HCT116 (cell line): ENCODE measurements around the gene TCP1. TPM values are rescaled to one million over a fixed set of nuclear protein-coding genes. Genes with fewer than 3 reads are reported as not detected.

Experiments used
- ATAC-seq: fragments of 200-7000 bp; cut with Tn5 transposase; 2 replicates; pipeline ENCODE4 v1.9.1; 2020; ENCODE audit warnings: mild to moderate bottlenecking, moderate library complexity
- BruUV-seq: library from RNA; stranded (reverse); fragments of 400-500 nt; replicated peaks from 2 replicates; lab custom pipeline; 2021; lab: Mats Ljungman, UMichigan
- CTCF ChIA-PET: fragments of 300-600 bp; sonication (Branson Sonifier 250); formaldehyde crosslinking; loops from one replicate; lab custom pipeline; 2021; ENCODE audit warnings: antibody characterized with exemption; lab: Charles Lee
- POLR2A ChIA-PET: fragments of 300-600, 350-600 bp; sonication (Branson Sonifier 250); formaldehyde crosslinking; loops from one replicate; lab custom pipeline; 2021; ENCODE audit warnings: antibody characterized with exemption; lab: Charles Lee
- RAD21 ChIA-PET, 2 experiments: fragments of 300-600 bp; sonication (Branson Sonifier 250); formaldehyde crosslinking; loops; one replicate each; lab custom pipeline; 2023; ENCODE audit warnings: low total read pairs in 2 of 2; ENCODE audit not compliant: uncharacterized antibody in 2 of 2, unreplicated experiment in 2 of 2, low non-redundant PET in 1 of 2; lab: Charles Lee
- DNase-seq: peaks from one replicate; pipeline ENCODE4 v3.0.0-alpha.2; 2010; ENCODE audit warnings: low read depth, low spot score
- H2AFZ ChIP-seq: fragments of 200-600 bp; shearing (Covaris generic), sonication (generic); 2 replicates; pipeline ENCODE4 v1.6.1; 2017; ENCODE audit warnings: low read depth, mixed run types, mixed read lengths, antibody characterized with exemption, low read length; ENCODE audit not compliant: poor library complexity, severe bottlenecking
- H3K27ac ChIP-seq: 2 replicates; pipeline ENCODE4 v1.5.1; 2012; ENCODE audit warnings: low read depth, low read length
- H3K27me3 ChIP-seq: fragments of 200-600 bp; sonication (generic); 2 replicates; pipeline ENCODE4 v1.6.1; 2016; ENCODE audit warnings: mixed run types, low read length, mixed read lengths; ENCODE audit not compliant: insufficient read depth
- H3K36me3 ChIP-seq, 2 experiments: fragments of 200-500 bp in 1 of 2; fragments of 200-600 bp in 1 of 2; sonication (Bioruptor generic) in 1 of 2; sonication (generic) in 1 of 2; 2 replicates each; pipeline versions ENCODE4 v1.5.1 to v1.6.1; 2014 to 2016; ENCODE audit warnings: low read length in 2 of 2, inconsistent platforms in 1 of 2, mixed read lengths in 1 of 2, mixed run types in 1 of 2; ENCODE audit not compliant: insufficient read depth in 2 of 2, control insufficient read depth in 1 of 2
- H3K4me1 ChIP-seq, 2 experiments: fragments of 200-600 bp in 1 of 2; sonication (generic) in 1 of 2; 2 replicates each; pipeline versions ENCODE4 v1.5.1 to v1.6.1; 2012 to 2017; ENCODE audit warnings: low read length in 2 of 2, inconsistent platforms in 1 of 2, mild to moderate bottlenecking in 1 of 2, mixed read lengths in 1 of 2, mixed run types in 1 of 2, moderate library complexity in 1 of 2; ENCODE audit not compliant: insufficient read depth in 2 of 2, control insufficient read depth in 1 of 2
- H3K4me2 ChIP-seq: fragments of 200-600 bp; sonication (generic); 2 replicates; pipeline ENCODE4 v1.6.1; 2017; ENCODE audit warnings: mixed run types, low read length, mixed read lengths
- H3K4me3 ChIP-seq, 2 experiments: fragments of 200-600 bp in 1 of 2; sonication (generic) in 1 of 2; replicated peaks in 1 of 2; 2 replicates each; pipeline ENCODE4 v1.5.1; 2011 to 2016; ENCODE audit warnings: low read length in 2 of 2, control low read depth in 1 of 2, low read depth in 1 of 2, mild to moderate bottlenecking in 1 of 2, mixed read lengths in 1 of 2, mixed run types in 1 of 2
- H3K79me2 ChIP-seq: fragments of 200-600 bp; sonication (generic); 2 replicates; pipeline ENCODE4 v1.6.1; 2017; ENCODE audit warnings: mild to moderate bottlenecking, mixed run types, low read length, moderate library complexity, mixed read lengths; ENCODE audit not compliant: insufficient read depth
- H3K9ac ChIP-seq: fragments of 200-600 bp; sonication (generic); 2 replicates; pipeline ENCODE4 v1.6.1; 2016; ENCODE audit warnings: low read length, mixed read lengths
- H3K9me2 ChIP-seq: fragments of 200-600 bp; sonication (generic), shearing (Covaris generic); 2 replicates; pipeline ENCODE4 v1.6.1; 2017; ENCODE audit warnings: mixed run types, mild to moderate bottlenecking, moderate library complexity; ENCODE audit not compliant: insufficient read depth
- H3K9me3 ChIP-seq, 2 experiments: fragments of 200-500 bp in 1 of 2; fragments of 200-600 bp in 1 of 2; sonication (Bioruptor generic) in 1 of 2; sonication (generic) in 1 of 2; 2 replicates each; pipeline ENCODE4 v1.6.1; 2014 to 2017; ENCODE audit warnings: low read length in 2 of 2, mixed read lengths in 2 of 2, inconsistent platforms in 1 of 2, low read depth in 1 of 2, mild to moderate bottlenecking in 1 of 2, mixed run types in 1 of 2, moderate library complexity in 1 of 2; ENCODE audit not compliant: control insufficient read depth in 1 of 2, insufficient read depth in 1 of 2
- H4K20me1 ChIP-seq: fragments of 200-600 bp; sonication (generic), shearing (Covaris generic); 2 replicates; pipeline ENCODE4 v1.6.1; 2017; ENCODE audit warnings: mixed run types, mild to moderate bottlenecking, moderate library complexity; ENCODE audit not compliant: insufficient read depth
- CEBPB ChIP-seq: IDR thresholded peaks from 2 replicates; pipeline ENCODE4 v1.6.1; 2012; ENCODE audit warnings: low read depth
- ELF1 ChIP-seq: IDR thresholded peaks from 2 replicates; pipeline ENCODE4 v1.6.1; 2012; ENCODE audit warnings: low read depth, borderline replicate concordance
- JUND ChIP-seq: IDR thresholded peaks from 2 replicates; pipeline ENCODE4 v1.6.1; 2012
- POLR2AphosphoS5 ChIP-seq: IDR thresholded peaks from 2 replicates; pipeline ENCODE4 v1.6.1; 2011; ENCODE audit warnings: mild to moderate bottlenecking, low read depth, low read length, moderate library complexity
- RAD21 ChIP-seq: IDR thresholded peaks from 2 replicates; pipeline ENCODE4 v1.6.1; 2012; ENCODE audit warnings: low read depth, mild to moderate bottlenecking
- SP1 ChIP-seq: IDR thresholded peaks from 2 replicates; pipeline ENCODE4 v1.6.1; 2012; ENCODE audit warnings: low read depth
- SRF ChIP-seq: IDR thresholded peaks from 2 replicates; pipeline ENCODE4 v1.6.1; 2012; ENCODE audit warnings: low read depth
- ZNF274 ChIP-seq: fragments of 200-500 bp; sonication (Bioruptor generic); IDR thresholded peaks from 2 replicates; pipeline ENCODE4 v1.6.1; 2014; ENCODE audit warnings: mild to moderate bottlenecking, low read depth, low read length, inconsistent platforms
- intact Hi-C: fragments of 100-400 bp; cut with micrococcal nuclease; formaldehyde crosslinking; loops from 2 replicates; pipeline ENCODE4 v1.10.0; 2022
- total RNA-seq: library from RNA; stranded (reverse); gene quantifications from one replicate; pipeline ENCODE4 v1.2.1, GENCODE V29; 2021; ENCODE audit not compliant: unreplicated experiment
- TF ChIP-seq, protein P1 (sequence below): IDR thresholded peaks from 2 replicates; pipeline ENCODE4 v1.6.1; 2012
- TF ChIP-seq, protein P2 (sequence below): IDR thresholded peaks from 2 replicates; pipeline ENCODE4 v1.6.1; 2012; ENCODE audit warnings: low read depth
- TF ChIP-seq, protein P3 (sequence below): IDR thresholded peaks from 2 replicates; pipeline ENCODE4 v1.6.1; 2011; ENCODE audit warnings: mild to moderate bottlenecking, low read length, moderate library complexity; ENCODE audit not compliant: insufficient replicate concordance; ENCODE audit errors: extremely low read depth
- TF ChIP-seq, protein P4 (sequence below), 3 experiments: fragments of 200-600 bp in 1 of 3; sonication (generic) in 1 of 3; IDR thresholded peaks in 2 of 3; conservative IDR thresholded peaks in 1 of 3; 2 replicates each; pipeline ENCODE4 v1.5.1; 2012 to 2017; ENCODE audit warnings: low read depth in 2 of 3, low read length in 2 of 3, antibody characterized with exemption in 1 of 3, borderline replicate concordance in 1 of 3, control low read depth in 1 of 3, mild to moderate bottlenecking in 1 of 3, mixed read lengths in 1 of 3, mixed run types in 1 of 3, moderate library complexity in 1 of 3; ENCODE audit not compliant: insufficient read depth in 1 of 3

TCP1 gene
- total RNA-seq, 1 experiment from 2014 or later = 447 TPM

DNA sequence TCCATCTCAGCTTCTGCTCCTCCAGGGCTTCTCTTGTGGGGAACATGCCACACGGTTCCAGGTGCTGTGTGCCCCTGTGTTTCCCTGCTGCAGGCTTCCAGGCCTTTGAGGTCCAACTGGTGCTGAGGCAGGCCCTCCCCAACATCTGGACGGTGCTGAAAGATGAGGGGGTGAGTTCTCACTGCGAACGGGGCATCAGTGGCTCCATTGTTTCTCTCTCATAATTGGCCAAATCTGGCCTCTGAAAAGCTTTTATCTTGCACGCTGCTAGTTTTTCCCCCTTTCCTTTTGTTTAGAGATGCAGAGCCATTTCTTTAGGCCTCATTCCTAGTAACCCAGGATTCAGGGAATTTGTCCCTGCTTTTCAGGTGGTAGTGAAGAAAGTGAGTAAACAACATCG lies 19.2 kb upstream of the TCP1 start:
- no peaks in the 10 kb centered on the region for H3K36me3 ChIP-seq
- intact Hi-C loops = no loop called here
- no peaks in the 10 kb centered on the region for H4K20me1 ChIP-seq
- H3K4me1 ChIP-seq = no peaks in the 10 kb centered on the region
- H3K4me2 ChIP-seq = no peak overlapping the region
- ATAC-seq (no peak), DNase-seq (no peak)
- TF ChIP-seq POLR2AphosphoS5 (no peak), SP1 (no peak), ZNF274 (no peak), JUND (no peak), SRF (no peak), CEBPB (no peak), ELF1 (no peak), RAD21 (no peak)
- TF ChIP-seq, protein P1, sequence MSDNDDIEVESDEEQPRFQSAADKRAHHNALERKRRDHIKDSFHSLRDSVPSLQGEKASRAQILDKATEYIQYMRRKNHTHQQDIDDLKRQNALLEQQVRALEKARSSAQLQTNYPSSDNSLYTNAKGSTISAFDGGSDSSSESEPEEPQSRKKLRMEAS = no peak
- TF ChIP-seq, protein P2, sequence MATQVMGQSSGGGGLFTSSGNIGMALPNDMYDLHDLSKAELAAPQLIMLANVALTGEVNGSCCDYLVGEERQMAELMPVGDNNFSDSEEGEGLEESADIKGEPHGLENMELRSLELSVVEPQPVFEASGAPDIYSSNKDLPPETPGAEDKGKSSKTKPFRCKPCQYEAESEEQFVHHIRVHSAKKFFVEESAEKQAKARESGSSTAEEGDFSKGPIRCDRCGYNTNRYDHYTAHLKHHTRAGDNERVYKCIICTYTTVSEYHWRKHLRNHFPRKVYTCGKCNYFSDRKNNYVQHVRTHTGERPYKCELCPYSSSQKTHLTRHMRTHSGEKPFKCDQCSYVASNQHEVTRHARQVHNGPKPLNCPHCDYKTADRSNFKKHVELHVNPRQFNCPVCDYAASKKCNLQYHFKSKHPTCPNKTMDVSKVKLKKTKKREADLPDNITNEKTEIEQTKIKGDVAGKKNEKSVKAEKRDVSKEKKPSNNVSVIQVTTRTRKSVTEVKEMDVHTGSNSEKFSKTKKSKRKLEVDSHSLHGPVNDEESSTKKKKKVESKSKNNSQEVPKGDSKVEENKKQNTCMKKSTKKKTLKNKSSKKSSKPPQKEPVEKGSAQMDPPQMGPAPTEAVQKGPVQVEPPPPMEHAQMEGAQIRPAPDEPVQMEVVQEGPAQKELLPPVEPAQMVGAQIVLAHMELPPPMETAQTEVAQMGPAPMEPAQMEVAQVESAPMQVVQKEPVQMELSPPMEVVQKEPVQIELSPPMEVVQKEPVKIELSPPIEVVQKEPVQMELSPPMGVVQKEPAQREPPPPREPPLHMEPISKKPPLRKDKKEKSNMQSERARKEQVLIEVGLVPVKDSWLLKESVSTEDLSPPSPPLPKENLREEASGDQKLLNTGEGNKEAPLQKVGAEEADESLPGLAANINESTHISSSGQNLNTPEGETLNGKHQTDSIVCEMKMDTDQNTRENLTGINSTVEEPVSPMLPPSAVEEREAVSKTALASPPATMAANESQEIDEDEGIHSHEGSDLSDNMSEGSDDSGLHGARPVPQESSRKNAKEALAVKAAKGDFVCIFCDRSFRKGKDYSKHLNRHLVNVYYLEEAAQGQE = no peak
- TF ChIP-seq, protein P3, sequence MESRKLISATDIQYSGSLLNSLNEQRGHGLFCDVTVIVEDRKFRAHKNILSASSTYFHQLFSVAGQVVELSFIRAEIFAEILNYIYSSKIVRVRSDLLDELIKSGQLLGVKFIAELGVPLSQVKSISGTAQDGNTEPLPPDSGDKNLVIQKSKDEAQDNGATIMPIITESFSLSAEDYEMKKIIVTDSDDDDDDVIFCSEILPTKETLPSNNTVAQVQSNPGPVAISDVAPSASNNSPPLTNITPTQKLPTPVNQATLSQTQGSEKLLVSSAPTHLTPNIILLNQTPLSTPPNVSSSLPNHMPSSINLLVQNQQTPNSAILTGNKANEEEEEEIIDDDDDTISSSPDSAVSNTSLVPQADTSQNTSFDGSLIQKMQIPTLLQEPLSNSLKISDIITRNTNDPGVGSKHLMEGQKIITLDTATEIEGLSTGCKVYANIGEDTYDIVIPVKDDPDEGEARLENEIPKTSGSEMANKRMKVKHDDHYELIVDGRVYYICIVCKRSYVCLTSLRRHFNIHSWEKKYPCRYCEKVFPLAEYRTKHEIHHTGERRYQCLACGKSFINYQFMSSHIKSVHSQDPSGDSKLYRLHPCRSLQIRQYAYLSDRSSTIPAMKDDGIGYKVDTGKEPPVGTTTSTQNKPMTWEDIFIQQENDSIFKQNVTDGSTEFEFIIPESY = no peak
- TF ChIP-seq, protein P4, sequence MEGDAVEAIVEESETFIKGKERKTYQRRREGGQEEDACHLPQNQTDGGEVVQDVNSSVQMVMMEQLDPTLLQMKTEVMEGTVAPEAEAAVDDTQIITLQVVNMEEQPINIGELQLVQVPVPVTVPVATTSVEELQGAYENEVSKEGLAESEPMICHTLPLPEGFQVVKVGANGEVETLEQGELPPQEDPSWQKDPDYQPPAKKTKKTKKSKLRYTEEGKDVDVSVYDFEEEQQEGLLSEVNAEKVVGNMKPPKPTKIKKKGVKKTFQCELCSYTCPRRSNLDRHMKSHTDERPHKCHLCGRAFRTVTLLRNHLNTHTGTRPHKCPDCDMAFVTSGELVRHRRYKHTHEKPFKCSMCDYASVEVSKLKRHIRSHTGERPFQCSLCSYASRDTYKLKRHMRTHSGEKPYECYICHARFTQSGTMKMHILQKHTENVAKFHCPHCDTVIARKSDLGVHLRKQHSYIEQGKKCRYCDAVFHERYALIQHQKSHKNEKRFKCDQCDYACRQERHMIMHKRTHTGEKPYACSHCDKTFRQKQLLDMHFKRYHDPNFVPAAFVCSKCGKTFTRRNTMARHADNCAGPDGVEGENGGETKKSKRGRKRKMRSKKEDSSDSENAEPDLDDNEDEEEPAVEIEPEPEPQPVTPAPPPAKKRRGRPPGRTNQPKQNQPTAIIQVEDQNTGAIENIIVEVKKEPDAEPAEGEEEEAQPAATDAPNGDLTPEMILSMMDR (IDR thresholded peaks at IDR 0.05 in 2 of 3, conservative IDR thresholded peaks at IDR 0.05 in 1 of 3; ENCODE audit: borderline replicate concordance in 1 of 3, insufficient read depth in 1 of 3, low read depth in 2 of 3, low read length in 2 of 3) = no peak
- no TSS peak for BruUV-seq
- H3K9ac ChIP-seq = no peak overlapping the region
- H2AFZ ChIP-seq = no peak overlapping the region
- POLR2A ChIA-PET = no interaction called here
- H3K27ac ChIP-seq = no peak overlapping the region
- RAD21 ChIA-PET = no interaction called here
- H3K9me3 ChIP-seq = no peaks in the 10 kb centered on the region
- H3K4me3 ChIP-seq = no peak overlapping the region
- no peaks in the 10 kb centered on the region for H3K9me2 ChIP-seq
- H3K79me2 ChIP-seq = no peaks in the 10 kb centered on the region
- CTCF ChIA-PET = no interaction called here
- H3K27me3 ChIP-seq = no peaks in the 10 kb centered on the region
